ENCODE results near the gene NWD2. TPM values are rescaled to one million over a fixed set of nuclear protein-coding genes. Genes with fewer than 3 reads are reported as not detected.

NWD2 gene
- total RNA-seq, 1 experiment from 2014 or later: not detected

DNA sequence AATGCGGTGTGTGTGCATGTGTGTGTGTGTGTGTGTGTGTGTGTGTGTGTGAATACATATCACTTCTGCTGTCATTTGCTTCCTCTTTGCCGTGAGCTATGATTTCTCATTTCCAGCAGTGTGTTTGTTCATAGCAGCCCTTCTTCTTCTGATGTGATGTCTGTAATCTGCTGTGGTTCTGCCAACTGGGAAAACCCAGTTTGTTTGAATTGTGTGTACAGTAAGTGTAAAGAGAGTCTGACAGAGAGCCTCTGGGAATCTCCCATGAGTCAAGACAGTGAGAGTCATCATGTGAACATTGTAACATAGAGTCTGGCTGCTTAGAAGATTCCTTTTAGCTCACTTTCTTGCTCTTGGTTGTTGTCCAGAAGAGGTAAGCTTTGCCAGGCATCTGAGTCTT, 8.4 kb upstream of the NWD2 start:
- H3K36me3 Mint-ChIP-seq (ENCODE audit: insufficient read depth in 1 of 3, low read depth in 3 of 3): no peaks in the 10 kb centered on the region
- WGBS (ENCODE audit: extremely low coverage, insufficient read length, low lambda C conversion rate): no CpG with 5 or more reads among the region's 2 CpGs

More for the DNA sequence above, 8.4 kb upstream of the NWD2 start:
- Histone ChIP-seq H3K56ac (ENCODE audit: insufficient read length, low read depth, low read length) (no peak overlapping the region), H3K27ac (ENCODE audit: insufficient read length, low read depth, low read length) (no peak overlapping the region), H3T11ph (ENCODE audit: low read length) (no peak overlapping the region), H3K4me1 (ENCODE audit: insufficient read depth, low read length) (no peaks in the 10 kb centered on the region), H4K91ac (ENCODE audit: insufficient read length, low read depth, low read length) (no peak overlapping the region), H4K20me1 (ENCODE audit: control insufficient read depth, insufficient read depth, insufficient read length) (no peaks in the 10 kb centered on the region), H3K23me2 (ENCODE audit: insufficient read length, low read depth, low read length, poor library complexity, severe bottlenecking) (no peaks in the 10 kb centered on the region), H3K4me2 (ENCODE audit: insufficient read depth, insufficient read length, low read length) (no peak overlapping the region), H3K9ac (ENCODE audit: extremely low read depth, insufficient read length, low read length) (no peak overlapping the region), H3K27me3 (ENCODE audit: insufficient read depth, low read length) (peaks cover under 1% of the 10 kb centered on the region; the same call in 1 of the 2 replicates), H2BK120ac (ENCODE audit: low read depth, low read length, poor library complexity, severe bottlenecking) (no peak overlapping the region), H3K4ac (ENCODE audit: low read depth, low read length) (no peak overlapping the region), H3K14ac (ENCODE audit: insufficient read depth, low read length) (no peak overlapping the region), H2BK20ac (ENCODE audit: low read depth, low read length, poor library complexity, severe bottlenecking) (no peak overlapping the region), H3K79me1 (ENCODE audit: insufficient read depth, low read depth, low read length, poor library complexity, severe bottlenecking) (no peaks in the 10 kb centered on the region), H3K9me3 (ENCODE audit: control insufficient read depth, low read depth, low read length) (no peaks in the 10 kb centered on the region), H2AFZ (ENCODE audit: low read length) (no peak overlapping the region), H2BK5ac (ENCODE audit: insufficient read length, low read length) (no peak overlapping the region), H3K23ac (ENCODE audit: insufficient read length, low read depth, low read length) (no peak overlapping the region), H2BK15ac (ENCODE audit: low read depth, low read length) (no peak overlapping the region), H2BK12ac (ENCODE audit: insufficient read length, low read depth, low read length) (no peak overlapping the region), H3K18ac (ENCODE audit: insufficient read length, low read depth, low read length) (no peak overlapping the region), H3K79me2 (ENCODE audit: insufficient read depth, low read length) (no peaks in the 10 kb centered on the region), H4K8ac (replicated peaks; ENCODE audit: insufficient read length, low read depth, low read length) (no peak overlapping the region), H4K5ac (ENCODE audit: insufficient read length, low read depth, low read length) (no peak overlapping the region), H2AK5ac (ENCODE audit: insufficient read length, low read length) (no peak overlapping the region)
- TF ChIP-seq, protein P1, sequence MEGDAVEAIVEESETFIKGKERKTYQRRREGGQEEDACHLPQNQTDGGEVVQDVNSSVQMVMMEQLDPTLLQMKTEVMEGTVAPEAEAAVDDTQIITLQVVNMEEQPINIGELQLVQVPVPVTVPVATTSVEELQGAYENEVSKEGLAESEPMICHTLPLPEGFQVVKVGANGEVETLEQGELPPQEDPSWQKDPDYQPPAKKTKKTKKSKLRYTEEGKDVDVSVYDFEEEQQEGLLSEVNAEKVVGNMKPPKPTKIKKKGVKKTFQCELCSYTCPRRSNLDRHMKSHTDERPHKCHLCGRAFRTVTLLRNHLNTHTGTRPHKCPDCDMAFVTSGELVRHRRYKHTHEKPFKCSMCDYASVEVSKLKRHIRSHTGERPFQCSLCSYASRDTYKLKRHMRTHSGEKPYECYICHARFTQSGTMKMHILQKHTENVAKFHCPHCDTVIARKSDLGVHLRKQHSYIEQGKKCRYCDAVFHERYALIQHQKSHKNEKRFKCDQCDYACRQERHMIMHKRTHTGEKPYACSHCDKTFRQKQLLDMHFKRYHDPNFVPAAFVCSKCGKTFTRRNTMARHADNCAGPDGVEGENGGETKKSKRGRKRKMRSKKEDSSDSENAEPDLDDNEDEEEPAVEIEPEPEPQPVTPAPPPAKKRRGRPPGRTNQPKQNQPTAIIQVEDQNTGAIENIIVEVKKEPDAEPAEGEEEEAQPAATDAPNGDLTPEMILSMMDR (conservative IDR thresholded peaks at IDR 0.05): no peak
- H3K4me3 Mint-ChIP-seq: no peak overlapping the region
- H3K9me3 Mint-ChIP-seq: no peaks in the 10 kb centered on the region
- H3K27ac Mint-ChIP-seq: no peak overlapping the region
- no peak for DNase-seq
- H3K27me3 Mint-ChIP-seq (ENCODE audit: low read depth): peaks cover 24% of the 10 kb centered on the region
- peaks cover 0 to 11% of the 10 kb centered on the region in 2 experiments; a peak in 1 of 4 replicates for H3K4me1 Mint-ChIP-seq

Measured in H9 (cell line).